Islet precursor cell (in vitro differentiated cells): ENCODE data around the gene CTH.
"Not testable (repeated sequence)": the region's sequence is repeated elsewhere in the genome, so short reads cannot be mapped to it uniquely, and the experiment has no call there.

Experiments
- DNase-seq: peaks from one replicate; pipeline ENCODE4 v3.0.0-alpha.2; 2018

The CTH gene

DNA sequence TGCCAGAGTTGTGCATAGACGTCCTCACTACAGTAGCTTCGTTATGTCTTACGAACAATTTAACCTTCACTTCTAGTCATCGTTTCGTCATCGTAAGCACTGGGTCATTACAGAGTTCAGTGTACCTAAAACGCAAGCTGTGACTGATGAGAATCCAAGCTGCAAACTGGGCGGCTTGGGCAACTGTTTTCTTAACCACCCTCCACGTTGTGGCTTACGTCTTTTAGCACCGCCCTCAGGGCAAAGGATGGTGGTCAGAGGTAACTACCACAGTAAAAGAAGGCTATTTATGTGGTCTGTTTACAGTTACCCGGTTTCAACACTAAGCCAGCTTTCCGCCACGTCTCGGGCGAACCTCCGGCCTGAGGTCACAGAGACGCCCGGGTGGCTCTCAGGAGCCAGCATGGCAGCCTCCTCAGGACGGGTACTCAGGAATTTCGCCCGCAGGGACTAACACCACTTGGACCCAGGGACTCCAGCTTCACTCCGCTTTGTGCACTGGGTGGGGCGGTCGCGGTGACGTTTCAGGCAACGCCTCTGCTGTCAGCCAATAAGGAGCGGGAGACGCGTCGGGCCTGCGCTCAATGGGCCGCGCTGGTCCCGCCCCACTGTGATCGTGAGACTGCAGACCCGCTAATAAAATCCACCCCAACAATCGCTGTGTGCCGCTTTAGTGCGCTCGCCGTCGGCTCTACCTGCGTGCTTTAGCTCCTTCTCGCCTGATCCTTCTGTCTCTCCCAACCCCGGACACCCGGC is at the start of gene CTH:
Gene CTH (plus strand): TSS at position 665 of the 756 bp plus-strand sequence. CDS start 148 bp downstream, outside the sequence.
- peak; percentile 99 for DNase-seq

DNA sequence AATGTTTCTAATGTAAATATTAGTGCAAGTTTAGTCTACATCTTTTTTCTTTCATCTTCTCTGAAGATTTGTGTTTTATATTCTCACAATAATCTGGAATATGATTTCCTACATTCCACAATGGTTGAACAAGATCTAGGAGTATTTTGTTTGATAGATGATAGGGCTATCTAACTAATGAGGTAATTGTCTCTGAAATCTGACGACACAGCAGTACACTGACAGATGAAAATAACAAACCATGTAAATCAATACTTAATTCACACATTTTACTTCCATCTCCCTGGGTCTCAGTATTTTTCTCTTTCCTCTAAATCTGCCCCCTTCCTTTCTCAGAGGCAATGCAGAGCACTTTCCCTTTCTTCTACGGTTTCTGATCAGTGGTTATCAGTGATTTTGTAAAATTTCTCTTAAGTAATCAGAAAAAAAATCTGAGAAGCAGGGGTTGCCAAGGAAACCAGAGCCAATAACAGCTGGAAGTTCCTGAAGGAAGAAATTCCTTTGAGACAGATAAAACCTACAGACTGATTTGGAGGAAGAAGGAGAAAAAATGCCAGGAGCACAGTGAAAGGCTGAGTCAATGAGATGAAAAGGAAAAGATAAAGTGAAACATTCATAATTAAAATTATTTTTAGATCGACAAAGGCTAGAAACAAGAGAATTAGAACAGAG is 49.2 kb upstream of the CTH start:
- no peak for DNase-seq

DNA sequence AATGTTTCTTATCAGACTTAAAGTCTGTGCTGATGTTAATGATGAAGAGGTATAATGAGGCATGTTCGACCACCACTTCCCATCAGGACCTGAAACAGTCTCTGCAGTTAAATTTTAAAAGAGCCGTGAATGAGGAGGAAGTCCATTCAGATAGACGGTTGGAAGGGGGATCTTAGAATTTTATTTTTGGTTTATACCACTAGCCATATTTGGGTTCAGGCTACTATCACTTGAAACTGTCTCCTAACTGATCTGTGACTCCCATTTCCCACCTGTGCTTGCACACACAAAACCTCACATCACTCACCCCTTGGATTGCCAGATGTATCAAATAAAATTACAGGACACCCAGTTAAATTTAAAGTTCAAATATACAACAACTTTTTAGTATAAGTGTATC is 46.6 kb upstream of the CTH start:
- no peak for DNase-seq

DNA sequence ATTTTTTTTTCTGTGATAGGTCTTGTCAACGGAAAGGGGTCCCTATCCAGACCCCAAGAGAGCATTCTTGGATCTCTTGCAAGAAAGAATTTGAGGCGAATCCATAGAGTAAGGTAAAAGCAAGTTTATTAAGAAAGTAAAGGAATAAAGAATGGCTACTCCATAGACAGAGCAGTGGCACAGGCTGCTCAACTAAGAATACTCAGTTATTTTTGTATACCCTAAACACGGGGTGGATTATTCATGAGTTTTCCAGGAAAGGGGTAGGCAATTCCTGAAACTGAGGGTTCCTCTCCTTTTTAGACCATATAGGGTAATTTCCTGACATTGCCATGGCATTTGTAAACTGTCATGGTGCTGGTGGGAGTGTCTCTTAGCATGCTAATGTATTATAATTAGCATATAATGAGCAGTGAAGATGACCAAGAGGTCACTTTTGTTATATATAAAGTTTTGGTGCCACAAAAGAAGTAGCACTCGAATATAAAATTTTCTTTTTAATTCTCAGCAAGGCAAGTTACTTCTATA is 44.6 kb upstream of the CTH start:
- not testable (repeated sequence) for DNase-seq

DNA sequence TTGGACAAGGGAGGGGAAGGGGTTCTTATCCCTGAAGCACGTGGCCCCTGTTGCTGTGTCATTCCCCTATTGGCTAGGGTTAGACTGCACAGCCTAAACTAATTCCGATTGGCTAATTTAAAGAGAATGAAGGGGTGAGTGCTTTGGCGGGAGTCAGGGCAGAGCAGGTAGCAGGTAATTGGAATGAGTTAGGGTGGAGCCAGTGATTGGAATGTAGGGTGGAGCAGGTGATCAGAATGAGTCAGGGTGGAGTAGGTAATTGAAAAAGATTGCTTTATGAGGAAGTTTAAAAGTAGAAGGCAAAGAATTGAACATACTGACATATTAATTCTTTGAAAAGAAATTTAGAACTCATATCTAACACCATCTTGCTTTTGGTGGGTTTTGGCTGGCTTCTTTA is 44.1 kb upstream of the CTH start:
- not testable (repeated sequence) for DNase-seq

DNA sequence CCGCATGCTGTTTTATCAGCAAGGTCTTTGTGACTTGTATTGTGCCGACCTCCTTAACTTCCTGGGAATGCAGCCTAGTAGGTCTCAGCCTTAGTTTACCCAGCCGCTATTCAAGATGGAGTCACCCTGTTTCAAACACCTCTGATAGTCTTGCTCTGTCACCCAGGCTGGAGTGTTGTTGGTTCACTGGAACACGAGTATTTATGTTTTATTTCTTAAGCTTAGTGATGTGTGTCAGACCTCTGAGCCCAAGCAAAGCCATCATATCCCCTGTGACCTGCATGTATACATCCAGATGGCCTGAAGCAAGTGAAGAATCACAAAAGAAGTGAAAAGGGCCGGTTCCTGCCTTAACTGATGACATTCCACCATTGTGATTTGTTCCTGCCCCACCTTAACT is 43.7 kb upstream of the CTH start:
- not testable (repeated sequence) for DNase-seq

DNA sequence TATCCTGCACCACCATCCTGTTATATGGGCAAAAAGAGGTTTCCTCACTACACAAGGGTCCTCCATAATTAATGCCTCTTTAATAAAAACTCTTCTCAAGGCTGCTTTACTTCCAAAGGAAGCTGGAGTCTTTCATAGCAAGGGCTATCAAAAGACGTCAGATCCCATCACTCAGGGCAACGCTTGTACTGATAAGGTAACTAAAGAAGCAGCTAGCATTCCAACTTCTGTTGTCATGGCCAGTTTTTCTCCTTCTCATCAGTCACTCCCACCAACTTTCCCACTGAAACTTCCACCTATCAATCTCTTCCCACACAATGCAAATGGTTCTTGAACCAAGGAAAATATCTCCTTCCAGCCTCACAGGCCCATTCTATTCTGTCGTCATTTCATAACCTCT is 39.5 kb upstream of the CTH start:
- DNase-seq = not testable (repeated sequence)

DNA sequence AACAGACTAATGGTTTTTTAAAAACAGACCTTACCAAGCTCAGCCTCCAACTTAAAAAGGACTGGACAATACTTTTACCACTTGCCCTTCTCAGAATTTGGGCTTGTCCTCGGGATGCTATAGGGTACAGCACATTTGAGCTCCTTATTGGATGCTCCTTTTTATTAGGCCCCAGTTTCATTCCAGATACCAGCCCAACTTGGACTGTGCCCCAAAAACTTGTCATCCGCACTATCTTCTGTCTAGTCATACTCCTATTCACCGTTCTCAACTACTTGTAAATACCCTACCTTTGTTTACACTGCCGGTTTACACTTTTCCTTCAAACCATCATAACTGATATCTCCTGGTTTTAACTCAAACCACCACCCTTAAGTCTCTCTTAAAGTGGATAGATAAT is 38.6 kb upstream of the CTH start:
- DNase-seq = no peak

DNA sequence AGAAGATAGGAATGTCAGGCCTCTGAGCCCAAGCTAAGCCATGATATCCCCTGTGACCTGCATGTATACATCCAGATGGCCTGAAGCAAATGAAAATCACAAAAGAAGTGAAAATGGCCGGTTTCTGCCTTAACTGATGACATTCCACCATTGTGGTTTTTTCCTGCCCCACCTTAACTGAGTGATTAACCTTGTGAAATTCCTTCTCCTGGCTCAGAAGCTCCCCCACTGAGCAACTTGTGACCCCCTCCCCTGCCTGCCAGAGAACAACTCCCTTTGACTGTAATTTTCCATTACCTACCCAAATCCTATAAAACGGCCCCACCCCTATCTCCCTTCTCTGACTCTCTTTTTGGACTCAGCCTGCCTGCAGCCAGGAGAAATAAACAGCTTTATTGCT is 37.5 kb upstream of the CTH start:
- peak; percentile 68 for DNase-seq

DNA sequence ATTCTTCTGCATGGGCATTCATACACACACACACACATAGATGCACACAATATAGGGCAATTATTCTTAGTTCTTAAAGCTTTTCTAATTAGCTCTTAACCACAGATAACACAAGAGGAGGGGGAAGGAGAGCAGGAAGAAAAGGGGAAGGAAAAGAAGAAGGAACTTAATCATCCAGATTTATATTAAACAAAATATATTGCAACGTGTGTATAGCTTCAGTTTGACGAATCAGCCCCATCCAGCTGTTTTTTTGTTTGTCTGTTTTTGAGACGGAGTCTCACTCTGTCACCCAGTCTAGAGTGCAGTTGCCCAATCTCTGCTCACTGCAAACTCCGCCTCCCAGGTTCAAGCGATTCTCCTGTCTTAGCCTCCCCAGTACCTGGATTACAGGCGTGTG is 34.9 kb upstream of the CTH start:
- DNase-seq = no peak

DNA sequence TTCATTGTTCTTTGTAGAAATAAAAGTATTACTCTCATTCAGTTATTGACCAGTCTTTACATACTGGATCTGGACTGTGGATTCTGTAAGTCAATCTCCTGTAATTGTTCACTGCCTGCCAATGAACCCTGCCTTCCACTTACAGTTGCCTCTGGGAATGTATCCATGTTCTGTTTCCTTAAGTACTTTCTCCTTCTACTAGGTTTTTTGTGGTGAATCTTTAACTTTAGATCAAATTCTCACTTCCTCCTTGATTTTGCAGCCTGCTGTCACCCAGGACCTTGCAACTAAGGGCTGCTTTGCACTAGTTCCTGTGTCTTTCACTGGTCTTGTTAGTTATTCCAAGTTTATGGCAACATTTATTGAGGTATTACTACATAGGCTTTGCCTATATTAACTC is 28.4 kb upstream of the CTH start:
- DNase-seq = no peak

DNA sequence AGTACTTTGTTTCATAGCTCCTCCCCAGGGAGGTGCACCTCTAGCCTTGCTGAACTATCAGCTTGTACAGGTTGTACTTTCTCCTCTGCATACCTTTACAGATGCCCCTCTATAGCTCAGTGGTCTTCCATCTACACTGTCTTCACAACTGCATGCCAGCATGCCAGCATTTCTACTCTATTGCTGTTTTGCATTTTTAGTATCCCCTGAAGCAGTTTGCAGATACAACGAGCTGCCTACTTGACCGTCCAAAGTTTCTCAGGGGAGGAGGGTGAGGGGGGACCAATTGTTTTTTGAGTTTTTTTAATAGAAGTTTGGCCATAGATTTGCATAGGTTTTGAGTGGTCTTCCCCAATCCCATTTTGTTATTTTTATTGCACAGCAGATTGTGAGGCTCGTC is 27.6 kb upstream of the CTH start:
- DNase-seq = no peak

DNA sequence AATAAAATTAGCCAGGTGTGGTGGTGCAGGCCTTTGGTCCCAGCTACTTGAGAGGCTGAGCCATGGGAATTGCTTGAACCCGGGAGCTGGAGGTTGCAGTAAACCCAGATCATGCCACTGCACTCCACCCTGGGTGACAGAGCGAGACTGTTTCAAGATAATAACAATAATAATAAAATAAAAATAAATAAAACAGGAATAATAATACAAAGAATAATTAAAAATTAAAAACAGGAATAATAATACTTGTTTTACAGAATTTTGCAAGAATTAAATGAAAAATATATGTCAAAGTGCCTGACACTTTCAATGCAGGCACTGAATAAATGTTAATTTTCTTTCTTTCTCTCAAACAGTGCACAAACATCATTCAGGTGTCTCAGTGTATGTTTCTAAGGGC is 26.5 kb upstream of the CTH start:
- DNase-seq = no peak

DNA sequence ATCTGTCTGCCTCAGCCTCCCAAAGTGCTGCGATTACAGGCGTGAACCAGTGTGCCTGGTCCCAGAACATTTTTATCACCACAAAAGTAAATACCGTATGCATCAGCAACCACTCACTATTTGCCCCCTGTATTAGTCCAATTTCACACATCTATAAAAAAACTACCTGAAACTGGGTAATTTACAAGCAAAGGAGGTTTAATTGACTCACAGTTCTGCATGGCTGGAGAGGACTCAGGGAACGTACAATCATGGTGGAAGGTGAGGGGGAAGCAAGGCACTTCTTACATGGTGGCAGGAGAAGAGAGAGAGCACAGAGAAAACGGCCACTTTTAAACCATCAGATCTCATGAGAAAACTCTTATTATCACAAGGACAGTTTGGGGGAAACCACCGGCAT is 25.6 kb upstream of the CTH start:
- DNase-seq = no peak

DNA sequence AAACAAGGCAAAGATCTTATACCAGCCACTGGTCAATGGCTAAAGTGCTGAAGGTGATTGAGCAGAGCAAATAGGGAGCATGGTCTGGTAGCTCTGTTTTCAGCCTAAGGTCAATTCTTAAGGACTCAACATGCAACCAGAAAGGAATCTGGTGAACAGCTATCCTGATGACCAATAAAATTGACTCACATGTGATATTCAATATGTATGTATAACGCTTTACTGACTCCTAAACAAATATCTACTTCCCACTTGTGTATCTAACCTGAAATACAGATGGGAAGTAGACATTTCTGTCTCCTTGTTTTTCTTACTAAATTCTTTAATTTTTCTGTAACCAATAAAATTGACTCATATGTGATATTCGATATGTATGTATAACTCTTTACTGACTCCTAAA is 24.9 kb upstream of the CTH start:
- no peak for DNase-seq

DNA sequence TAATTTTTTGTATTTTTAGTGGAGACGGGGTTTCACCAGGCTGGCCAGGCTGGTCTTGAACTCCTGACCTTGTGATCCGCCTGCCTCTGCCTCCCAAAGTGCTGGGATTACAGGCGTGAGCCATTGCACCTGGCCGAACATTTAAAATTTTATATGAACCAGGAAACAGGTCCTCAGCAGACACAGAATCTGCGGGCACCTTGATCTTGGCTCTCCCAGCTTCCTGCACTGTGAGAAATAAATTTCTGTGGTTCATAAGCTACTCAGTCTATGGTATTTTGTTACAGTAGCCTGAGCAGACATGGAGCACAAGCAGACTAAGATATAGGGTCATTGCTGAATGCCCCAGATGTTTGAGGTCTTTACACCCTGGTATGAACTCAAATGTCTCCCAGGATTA is 23.6 kb upstream of the CTH start:
- DNase-seq = no peak

DNA sequence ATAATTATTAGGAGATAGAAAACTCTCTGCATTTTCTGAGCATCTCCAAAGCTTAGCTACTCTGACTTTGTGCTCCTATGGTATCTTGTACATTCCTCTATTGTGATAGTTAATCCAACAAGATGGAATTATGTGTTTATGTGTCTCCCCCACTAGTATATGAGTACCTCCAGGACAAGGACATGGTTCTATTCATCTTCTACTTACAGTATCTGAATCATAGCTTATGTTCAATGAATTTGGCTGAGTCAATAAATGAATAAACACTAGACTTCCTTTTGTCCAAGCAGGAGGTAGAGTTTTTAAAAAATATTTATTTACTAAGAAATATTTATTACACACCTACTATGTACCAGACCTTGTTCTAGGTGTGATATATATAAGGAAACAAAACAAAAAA is 18.4 kb upstream of the CTH start:
- no peak for DNase-seq

DNA sequence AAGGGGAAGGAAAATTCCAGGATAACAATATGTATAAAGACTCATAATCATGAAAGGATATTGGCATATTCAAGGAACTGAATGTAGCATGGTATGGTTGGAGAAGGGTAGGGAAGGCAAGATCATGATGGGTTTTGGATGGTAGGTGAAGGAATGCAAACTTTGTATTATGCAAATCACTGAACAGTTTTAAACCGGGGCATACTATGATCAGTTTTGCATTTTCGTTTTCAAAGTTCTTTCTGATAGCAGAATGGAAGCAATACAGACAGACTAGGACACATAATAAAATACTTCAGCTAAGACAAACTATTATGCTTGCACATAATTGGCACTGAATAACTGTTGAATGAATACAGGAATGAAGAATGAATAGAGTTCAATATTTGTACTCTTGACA is 14.5 kb upstream of the CTH start:
- no peak for DNase-seq

DNA sequence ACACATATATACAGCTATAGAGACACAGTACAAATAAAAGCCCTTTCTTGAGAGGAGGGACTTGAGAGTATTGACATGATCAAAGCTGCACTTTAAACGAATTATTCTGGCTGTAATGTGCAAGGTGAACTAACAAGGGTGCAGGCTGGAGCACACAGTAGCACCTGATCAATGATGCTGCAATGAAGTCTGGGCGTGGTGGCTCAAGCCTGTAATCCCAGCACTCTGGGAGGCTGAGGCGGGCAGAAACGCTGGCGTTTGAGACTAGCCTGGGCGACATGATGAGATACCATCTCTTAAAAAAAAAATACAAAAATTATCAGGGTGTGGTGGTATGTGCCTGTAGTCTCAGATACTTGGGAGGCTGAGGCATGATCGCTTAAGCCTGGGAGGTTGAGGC is 14.1 kb upstream of the CTH start:
- DNase-seq = no peak

DNA sequence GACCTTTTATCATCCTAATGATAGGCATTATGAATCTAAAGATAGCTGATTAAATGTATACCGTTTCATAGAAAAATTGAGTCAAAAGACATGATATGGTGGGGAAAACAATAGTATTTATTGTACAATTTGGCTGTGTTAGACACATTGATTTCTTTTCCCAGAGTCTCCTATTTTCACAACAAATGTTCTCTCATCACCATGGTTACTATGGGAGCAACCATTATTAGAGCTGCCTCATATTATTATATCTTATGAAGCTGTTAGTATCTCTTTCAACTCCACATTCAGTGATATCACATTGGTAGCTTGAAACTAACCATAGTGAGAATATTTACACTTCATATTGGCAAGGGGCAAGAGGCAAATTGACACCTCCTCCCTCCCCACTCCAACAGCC is 10.7 kb upstream of the CTH start:
- DNase-seq = no peak

DNA sequence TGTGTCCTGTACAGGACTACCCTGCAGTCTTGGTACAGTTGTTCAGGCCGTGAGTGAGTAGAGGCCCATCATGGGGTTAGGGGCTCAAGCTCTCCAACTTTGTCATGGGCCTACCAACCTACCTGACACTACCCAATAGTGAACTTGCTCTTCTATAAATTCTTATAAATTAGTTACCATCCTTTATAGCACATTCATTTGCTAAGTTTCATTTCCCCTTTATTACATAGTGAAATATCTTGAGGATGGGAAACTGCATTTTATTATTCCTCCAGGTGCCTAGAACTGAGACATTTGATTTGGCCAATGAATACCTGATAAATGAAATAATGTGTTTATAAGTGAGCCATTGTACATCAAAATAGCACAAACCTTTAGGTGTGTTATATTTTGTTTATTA is 9.1 kb upstream of the CTH start:
- DNase-seq = no peak

DNA sequence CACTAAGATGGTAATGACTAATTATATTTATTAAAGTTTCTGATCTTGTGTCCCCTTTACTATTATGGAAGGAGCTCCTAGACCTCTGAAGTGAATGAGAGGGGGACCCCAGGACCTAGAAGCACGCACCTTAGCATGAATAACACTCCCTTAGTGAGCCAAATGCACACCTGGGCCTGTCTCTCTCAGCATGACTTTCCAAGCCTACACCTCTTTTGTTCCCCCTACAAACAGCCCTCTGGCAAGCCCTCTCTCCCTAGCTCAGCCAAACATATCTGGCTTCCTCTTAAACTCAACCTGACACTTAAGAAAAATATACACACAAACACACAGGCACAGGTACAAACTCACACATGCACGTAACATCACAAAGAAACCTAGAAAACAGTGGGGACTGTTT is 7.3 kb upstream of the CTH start:
- no peak for DNase-seq

DNA sequence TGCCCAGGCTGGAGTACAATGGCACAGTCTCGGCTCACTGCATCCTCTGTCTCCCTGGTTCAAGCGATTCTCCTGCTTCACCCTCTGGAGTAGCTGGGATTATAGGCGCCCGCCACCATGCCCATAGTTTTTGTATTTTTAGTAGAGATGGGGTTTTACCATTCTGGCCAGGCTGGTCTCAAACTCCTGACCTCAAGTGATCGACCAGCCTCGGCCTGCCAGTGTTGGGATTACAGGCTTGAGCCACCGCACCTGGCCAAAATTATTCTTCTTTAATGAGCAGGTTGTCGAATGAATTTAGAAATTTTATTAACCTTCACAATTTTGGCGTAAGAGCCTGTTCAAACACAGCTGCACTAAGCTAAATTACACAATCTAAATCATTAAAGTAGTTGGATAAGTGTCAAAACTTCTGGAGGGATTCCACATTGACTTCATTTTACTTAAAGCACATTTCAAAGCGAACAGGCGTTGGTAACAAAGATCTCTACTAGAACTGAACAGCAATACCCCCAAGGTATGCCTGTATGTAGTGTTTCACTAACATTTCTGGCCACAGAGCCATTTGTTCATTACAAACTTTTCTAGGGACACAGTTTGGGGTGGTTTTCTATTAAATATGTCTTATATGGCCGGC is 5.2 kb upstream of the CTH start:
- no peak for DNase-seq

DNA sequence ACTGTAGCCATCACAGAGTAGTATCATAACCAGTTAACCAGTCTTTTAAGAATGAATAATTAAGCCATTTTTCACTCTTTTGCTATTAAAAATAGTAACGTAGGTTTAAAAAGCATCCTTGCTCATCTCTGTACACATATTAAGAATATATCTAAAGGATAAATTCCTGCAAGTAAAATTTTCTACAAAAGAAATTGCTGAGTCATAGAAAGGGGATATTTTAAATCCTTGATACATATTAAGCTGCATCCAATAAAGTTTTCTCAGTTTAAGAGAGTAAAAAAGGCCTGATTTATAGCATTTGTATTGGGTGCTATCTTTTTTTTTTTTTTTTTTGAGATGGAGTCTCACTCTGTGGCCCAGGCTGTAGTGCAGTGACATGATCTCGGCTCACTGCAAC is 1.9 kb upstream of the CTH start:
- no peak for DNase-seq
